Measurements from ENCODE around the gene SPATA32. TPM values are rescaled to one million over a fixed set of nuclear protein-coding genes. Genes with fewer than 3 reads are reported as not detected.

Gene SPATA32
- total and polyA plus RNA-seq, 5 donors, result not detected

- Histone ChIP-seq H3K4me3 (ENCODE audit: low read length) (no peak overlapping the region), H3K27me3 (ENCODE audit: control insufficient read depth, insufficient read depth) (no peaks in the 10 kb centered on the region), H3K4me1 (ENCODE audit: control insufficient read depth, insufficient read depth, low read length) (no peaks in the 10 kb centered on the region), H3K9me3 (ENCODE audit: control insufficient read depth, low read length) (no peaks in the 10 kb centered on the region), H3K27ac (ENCODE audit: low read length) (no peak overlapping the region)
- WGBS, result 94% methylated on average over 3 of the region's 3 CpGs
- DNase-seq (no peak), ATAC-seq (no peak)
- intact Hi-C loops (cut with DNase I), result loop anchor here in 1 of 4 donors (10.0 kb wide), 1 partner anchor 47 kb away; the partner anchor contains the start of gene FMNL1
These were observed 9.7 kb upstream of the SPATA32 start for GRCh38 chr17:45271603-45272002.

GRCh38 chr17:45270828-45271418 is 9.0 kb upstream of the SPATA32 start:
- Histone ChIP-seq H3K4me1 (ENCODE audit: control insufficient read depth, insufficient read depth, low read length) (no peaks in the 10 kb centered on the region), H3K27ac (ENCODE audit: low read length) (no peak overlapping the region), H3K4me3 (ENCODE audit: low read length) (no peak overlapping the region), H3K27me3 (ENCODE audit: control insufficient read depth, insufficient read depth) (no peaks in the 10 kb centered on the region), H3K9me3 (ENCODE audit: control insufficient read depth, low read length) (no peaks in the 10 kb centered on the region)
- intact Hi-C loops (cut with DNase I), result loop anchor here in 1 of 4 donors (10.0 kb wide), 1 partner anchor 46 kb away; the partner anchor contains the start of gene FMNL1
- WGBS, result 78% methylated on average over 13 of the region's 13 CpGs
- DNase-seq, result peak in 1 of 3 donors; percentile 60
- no peak for ATAC-seq

GRCh38 chr17:45269912-45270311 is 8.0 kb upstream of the SPATA32 start:
- no peak overlapping the region for H3K4me3 ChIP-seq (ENCODE audit: low read length)
- no peaks in the 10 kb centered on the region for H3K4me1 ChIP-seq (ENCODE audit: control insufficient read depth, insufficient read depth, low read length)
- no peaks in the 10 kb centered on the region for H3K27me3 ChIP-seq (ENCODE audit: control insufficient read depth, insufficient read depth)
- intact Hi-C loops (cut with DNase I), result loop anchor here in 2 of 4 donors (5.0 to 10.0 kb wide), 2 partner anchors 45 to 112 kb away; partner anchors contain the start of gene FMNL1 (in 1 of the 2)
- ATAC-seq, result no peak
- H3K27ac ChIP-seq (ENCODE audit: low read length), result no peak overlapping the region
- no peaks in the 10 kb centered on the region for H3K9me3 ChIP-seq (ENCODE audit: control insufficient read depth, low read length)
- WGBS, result 96% methylated on average over 7 of the region's 7 CpGs
- DNase-seq, result no peak

GRCh38 chr17:45267436-45268055 is 5.7 kb upstream of the SPATA32 start:
- Histone ChIP-seq H3K4me3 (ENCODE audit: low read length) (no peak overlapping the region), H3K27me3 (ENCODE audit: control insufficient read depth, insufficient read depth) (no peaks in the 10 kb centered on the region), H3K9me3 (ENCODE audit: control insufficient read depth, low read length) (no peaks in the 10 kb centered on the region), H3K4me1 (ENCODE audit: control insufficient read depth, insufficient read depth, low read length) (peaks cover 3% of the 10 kb centered on the region), H3K27ac (ENCODE audit: low read length) (no peak overlapping the region)
- no peak for ATAC-seq
- WGBS, result 96% methylated on average over 10 of the region's 10 CpGs
- intact Hi-C loops (cut with DNase I), result loop anchor here in 1 of 4 donors (5.0 kb wide), 1 partner anchor 115 kb away; no protein-coding TSS in a partner anchor
- no peak for DNase-seq

GRCh38 chr17:45266372-45266926 is 4.6 kb upstream of the SPATA32 start:
- no peaks in the 10 kb centered on the region for H3K9me3 ChIP-seq (ENCODE audit: control insufficient read depth, low read length)
- H3K4me3 ChIP-seq (ENCODE audit: low read length), result no peak overlapping the region
- peaks cover 4% of the 10 kb centered on the region for H3K4me1 ChIP-seq (ENCODE audit: control insufficient read depth, insufficient read depth, low read length)
- no peak for DNase-seq
- intact Hi-C loops (cut with DNase I), result loop anchor here in 1 of 4 donors (5.0 kb wide), 1 partner anchor 116 kb away; no protein-coding TSS in a partner anchor
- H3K27ac ChIP-seq (ENCODE audit: low read length), result no peak overlapping the region
- WGBS, result 89% methylated on average over 13 of the region's 13 CpGs
- no peaks in the 10 kb centered on the region for H3K27me3 ChIP-seq (ENCODE audit: control insufficient read depth, insufficient read depth)
- no peak for ATAC-seq

- WGBS, result 73% methylated on average over 1 of the region's 1 CpG
- no peaks in the 10 kb centered on the region for H3K27me3 ChIP-seq (ENCODE audit: control insufficient read depth, insufficient read depth)
- ATAC-seq, result no peak
- intact Hi-C loops (cut with DNase I), result loop anchor here in 1 of 4 donors (5.0 kb wide), 1 partner anchor 116 kb away; no protein-coding TSS in a partner anchor
- H3K4me3 ChIP-seq (ENCODE audit: low read length), result no peak overlapping the region
- H3K4me1 ChIP-seq (ENCODE audit: control insufficient read depth, insufficient read depth, low read length), result peaks cover 8% of the 10 kb centered on the region
- DNase-seq, result no peak
- no peaks in the 10 kb centered on the region for H3K9me3 ChIP-seq (ENCODE audit: control insufficient read depth, low read length)
- no peak overlapping the region for H3K27ac ChIP-seq (ENCODE audit: low read length)
These were observed 3.9 kb upstream of the SPATA32 start for GRCh38 chr17:45265821-45266220.

- WGBS, result 81% methylated on average over 8 of the region's 8 CpGs
- H3K4me1 ChIP-seq (ENCODE audit: control insufficient read depth, insufficient read depth, low read length), result peaks cover 8% of the 10 kb centered on the region
- intact Hi-C loops (cut with DNase I), result loop anchor here in 1 of 4 donors (5.0 kb wide), 1 partner anchor 117 kb away; no protein-coding TSS in a partner anchor
These were observed 3.1 kb upstream of the SPATA32 start for GRCh38 chr17:45264988-45265387.

GRCh38 chr17:45264430-45264829 is 2.5 kb upstream of the SPATA32 start:
- peaks cover 8% of the 10 kb centered on the region for H3K4me1 ChIP-seq (ENCODE audit: control insufficient read depth, insufficient read depth, low read length)

More at GRCh38 chr17:45264988-45265387, 3.1 kb upstream of the SPATA32 start:
- Histone ChIP-seq H3K27ac (ENCODE audit: low read length) (no peak overlapping the region), H3K27me3 (ENCODE audit: control insufficient read depth, insufficient read depth) (no peaks in the 10 kb centered on the region), H3K4me3 (ENCODE audit: low read length) (no peak overlapping the region), H3K9me3 (ENCODE audit: control insufficient read depth, low read length) (no peaks in the 10 kb centered on the region)
- no peak for ATAC-seq
- DNase-seq, result no peak

GRCh38 chr17:45263477-45263860 is 1.6 kb upstream of the SPATA32 start:
- H3K27ac ChIP-seq (ENCODE audit: low read length), result peak overlapping the region; percentile 9
- no peaks in the 10 kb centered on the region for H3K9me3 ChIP-seq (ENCODE audit: control insufficient read depth, low read length)
- peak in 1 of 3 donors; percentile 49 for DNase-seq
- peaks cover 8% of the 10 kb centered on the region for H3K4me1 ChIP-seq (ENCODE audit: control insufficient read depth, insufficient read depth, low read length)
- H3K4me3 ChIP-seq (ENCODE audit: low read length), result no peak overlapping the region
- peak; percentile 2 to 6 for ATAC-seq
- no peaks in the 10 kb centered on the region for H3K27me3 ChIP-seq (ENCODE audit: control insufficient read depth, insufficient read depth)
- WGBS, result 52% methylated on average over 7 of the region's 7 CpGs
- intact Hi-C loops (cut with DNase I), result no loop called here

More at GRCh38 chr17:45264430-45264829, 2.5 kb upstream of the SPATA32 start:
- WGBS, result 88% methylated on average over 14 of the region's 14 CpGs
- no peaks in the 10 kb centered on the region for H3K9me3 ChIP-seq (ENCODE audit: control insufficient read depth, low read length)
- H3K27ac ChIP-seq (ENCODE audit: low read length), result no peak overlapping the region
- no peak for ATAC-seq
- no peaks in the 10 kb centered on the region for H3K27me3 ChIP-seq (ENCODE audit: control insufficient read depth, insufficient read depth)
- intact Hi-C loops (cut with DNase I), result no loop called here
- DNase-seq, result peak in 1 of 3 donors; percentile 52
- H3K4me3 ChIP-seq (ENCODE audit: low read length), result no peak overlapping the region

- peaks cover 8% of the 10 kb centered on the region for H3K4me1 ChIP-seq (ENCODE audit: control insufficient read depth, insufficient read depth, low read length)
- intact Hi-C loops (cut with DNase I), result no loop called here
These were observed 902 bp upstream of the SPATA32 start for GRCh38 chr17:45262516-45263476.

More at GRCh38 chr17:45262516-45263476, 902 bp upstream of the SPATA32 start:
- WGBS, result 43% methylated on average over 18 of the region's 18 CpGs
- peak in 2 of 3 donors; percentile 61 for DNase-seq
- H3K27ac ChIP-seq (ENCODE audit: low read length), result peak overlapping the region; percentile 9
- no peak overlapping the region for H3K4me3 ChIP-seq (ENCODE audit: low read length)
- H3K27me3 ChIP-seq (ENCODE audit: control insufficient read depth, insufficient read depth), result no peaks in the 10 kb centered on the region
- ATAC-seq, result peak; percentile 31 to 51
- H3K9me3 ChIP-seq (ENCODE audit: control insufficient read depth, low read length), result no peaks in the 10 kb centered on the region
